DMS53 treated with DMSO at 0.1 percent for 48 hours (cell line): ENCODE data around the gene POFUT2.
"Not testable (repeated sequence)": the region's sequence is repeated elsewhere in the genome, so short reads cannot be mapped to it uniquely, and the experiment has no call there.

Experiments used
- DNase-seq: peaks from one replicate; lab custom pipeline; 2025; ENCODE audit not compliant: unreplicated experiment; lab: John Stamatoyannopoulos, UW

The POFUT2 gene

DNA sequence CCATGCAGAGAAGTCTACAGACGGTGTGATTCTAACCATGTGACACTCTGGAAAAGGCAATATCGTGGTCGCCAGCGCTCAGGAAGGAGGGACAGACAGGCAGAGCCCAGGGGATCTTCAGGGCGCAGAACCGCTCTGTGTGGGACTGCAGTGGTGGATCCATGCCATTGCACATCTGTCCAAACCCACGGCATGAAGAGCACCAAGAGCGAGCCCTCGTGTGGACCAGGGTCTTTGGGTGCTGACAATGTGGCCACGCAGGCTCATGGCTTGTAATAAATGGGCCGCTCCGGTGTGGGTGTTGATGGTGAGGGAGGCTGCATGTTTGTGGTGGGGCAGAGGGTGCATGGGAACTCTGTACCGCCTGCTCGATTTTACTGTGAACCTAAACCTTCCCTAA lies 25.3 kb upstream of the POFUT2 start:
- DNase-seq, result no peak

DNA sequence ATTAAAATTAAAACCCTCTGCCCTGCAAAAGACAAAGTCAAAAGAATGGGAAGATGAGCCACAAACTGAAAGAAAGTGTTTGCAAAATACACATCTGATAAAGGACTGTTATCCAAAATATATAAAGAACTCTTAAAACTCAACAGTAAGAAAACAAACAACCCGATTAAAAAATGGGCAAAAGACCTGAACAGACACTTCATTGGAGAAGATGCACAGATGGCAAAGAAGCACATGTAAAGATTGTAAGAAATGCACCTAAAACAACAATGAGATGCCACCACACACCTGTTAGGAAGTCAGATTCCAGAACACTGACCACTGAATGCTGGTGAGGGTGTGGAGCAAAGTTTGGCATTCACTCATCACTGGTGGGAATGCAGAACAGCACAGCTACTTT lies 24.6 kb upstream of the POFUT2 start:
- DNase-seq, result no peak

DNA sequence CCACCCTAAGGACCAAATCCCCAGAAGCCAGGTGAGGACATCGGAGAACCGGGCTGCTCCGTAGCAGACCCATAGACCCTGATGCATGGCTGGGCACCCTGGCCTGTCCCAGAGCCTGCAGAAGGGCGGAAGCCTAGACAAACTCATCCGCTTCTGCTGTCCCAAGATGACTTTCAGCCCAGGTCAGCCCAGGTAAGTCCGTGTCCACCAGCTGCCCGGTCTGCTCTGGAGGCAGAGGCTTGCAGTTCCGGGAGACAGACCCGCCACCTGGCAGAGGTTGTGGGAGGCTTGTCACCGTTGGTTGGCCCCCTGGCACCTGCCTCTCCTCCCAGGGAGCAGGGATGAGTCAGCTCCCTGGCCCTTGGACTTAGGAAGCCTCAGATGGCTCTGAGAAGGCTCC lies 22.8 kb upstream of the POFUT2 start:
- DNase-seq, result no peak

DNA sequence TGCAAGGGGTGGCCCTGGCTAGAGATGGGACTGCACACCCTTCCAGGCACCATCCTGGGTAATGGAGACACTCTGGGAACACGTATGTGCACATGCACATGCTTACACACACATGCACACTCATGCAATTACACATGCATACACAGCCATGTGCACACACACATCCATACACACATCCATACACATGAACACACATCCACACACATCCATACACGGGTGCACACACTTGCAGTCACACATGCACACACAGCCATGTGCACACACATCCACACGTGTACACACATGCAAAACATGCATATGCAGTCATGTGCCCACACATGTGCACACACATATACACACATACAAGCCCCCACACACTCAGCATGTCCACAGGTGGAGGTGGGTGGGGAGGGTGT lies 22.3 kb upstream of the POFUT2 start:
- no peak for DNase-seq

DNA sequence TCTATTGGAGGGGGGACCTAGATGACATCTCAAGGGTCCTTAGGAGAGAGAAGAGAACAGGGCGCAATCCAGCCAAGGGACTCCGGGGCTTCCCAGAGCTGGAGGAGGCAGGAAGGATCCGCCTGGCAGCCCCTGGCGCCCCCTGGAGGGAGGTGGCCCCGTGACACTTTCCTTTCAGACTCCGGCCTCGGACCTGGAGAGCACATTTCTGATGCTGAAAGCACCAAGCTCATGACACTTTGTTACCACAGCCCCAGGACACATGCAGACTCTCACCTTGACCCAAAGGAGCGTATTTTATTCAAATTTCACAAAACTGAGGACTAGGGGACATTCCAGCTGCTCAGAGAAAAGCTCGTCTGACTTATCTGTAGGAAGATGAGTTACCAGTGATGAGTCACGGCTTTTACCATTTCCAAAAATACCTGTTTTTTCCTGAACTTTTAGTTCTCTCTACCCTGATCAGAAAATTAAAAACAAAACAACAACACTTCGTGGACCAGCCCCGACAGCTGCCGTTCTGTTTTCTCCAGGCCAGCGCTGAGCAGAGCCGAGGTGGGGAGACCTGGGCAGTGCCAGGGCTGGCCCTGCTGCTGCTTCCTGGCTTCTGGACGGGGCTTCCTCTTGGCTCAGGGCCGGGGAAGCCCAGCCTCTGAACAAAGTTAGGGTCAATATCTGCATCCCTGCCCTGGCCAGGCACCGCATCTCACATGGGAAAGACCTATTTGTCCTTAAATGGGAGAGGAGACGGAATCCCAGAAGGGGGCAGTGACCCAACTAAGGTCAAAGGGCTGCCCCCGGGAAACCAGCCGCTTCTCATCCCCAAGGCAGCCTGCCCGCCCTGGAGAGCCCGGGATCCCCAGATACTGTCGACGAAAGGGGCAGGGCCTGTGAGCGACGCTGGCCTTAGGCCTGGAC lies 21.6 kb upstream of the POFUT2 start:
- no peak for DNase-seq

DNA sequence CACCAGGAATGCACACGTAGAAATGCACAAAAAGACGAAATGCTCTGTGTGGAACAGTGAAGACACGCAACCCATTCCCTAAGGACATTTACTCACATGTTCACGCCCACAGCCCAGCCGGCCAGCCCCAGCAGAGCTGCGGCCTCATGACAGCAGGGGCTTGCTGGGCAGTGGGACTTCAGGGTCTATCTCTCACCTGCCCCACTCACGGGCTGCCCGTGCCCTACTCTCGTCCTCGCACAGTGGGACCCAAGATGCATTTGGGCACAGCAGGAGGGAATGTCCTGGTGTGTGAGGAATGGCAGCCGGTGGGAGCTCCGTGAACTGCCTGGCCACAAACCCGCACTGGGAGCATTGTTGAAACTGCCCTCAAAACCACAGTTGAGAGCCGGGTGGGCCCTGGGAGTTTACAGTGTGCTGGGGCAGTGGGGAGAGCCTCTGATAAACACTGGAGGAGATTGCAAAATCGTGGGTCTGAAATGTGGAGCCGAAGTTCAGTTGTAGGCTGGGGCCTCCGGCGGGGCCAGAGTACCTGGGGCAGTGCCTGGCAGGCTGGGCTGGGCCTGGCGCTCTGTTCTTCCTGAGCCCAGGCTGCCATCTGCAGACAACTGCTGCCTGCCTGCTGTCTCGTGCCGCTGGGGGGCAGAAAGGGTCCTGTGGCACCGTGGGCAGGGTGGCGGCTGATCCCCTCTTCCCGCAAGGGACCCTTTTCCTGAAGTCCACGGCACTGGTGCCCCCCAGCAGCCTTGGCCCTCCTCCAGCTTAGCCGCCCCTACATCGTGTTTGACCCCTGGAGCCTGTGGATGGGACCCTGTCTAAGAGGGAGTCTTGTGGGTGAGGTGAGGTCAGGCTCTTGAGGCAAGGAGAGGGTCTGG lies 20.7 kb upstream of the POFUT2 start:
- DNase-seq, result no peak

DNA sequence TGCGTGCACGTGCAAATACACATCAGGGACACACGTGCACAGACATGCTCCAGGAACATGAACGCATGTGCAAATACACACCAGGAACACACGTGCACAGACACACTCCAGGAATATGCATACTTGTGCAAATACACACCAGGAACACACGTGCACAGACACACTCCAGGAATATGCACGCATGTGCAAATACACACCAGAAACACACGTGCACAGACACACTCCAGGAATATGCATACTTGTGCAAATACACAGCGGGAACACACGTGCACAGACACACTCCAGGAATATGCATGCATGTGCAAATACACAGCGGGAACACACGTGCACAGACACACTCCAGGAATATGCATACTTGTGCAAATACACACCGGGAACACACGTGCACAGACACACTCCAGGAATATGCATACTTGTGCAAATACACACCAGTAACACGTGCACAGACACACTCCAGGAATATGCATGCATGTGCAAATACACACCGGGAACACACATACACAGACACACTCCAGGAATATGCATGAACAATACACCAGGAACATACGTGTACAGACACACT lies 20.0 kb upstream of the POFUT2 start:
- DNase-seq, result not testable (repeated sequence)

DNA sequence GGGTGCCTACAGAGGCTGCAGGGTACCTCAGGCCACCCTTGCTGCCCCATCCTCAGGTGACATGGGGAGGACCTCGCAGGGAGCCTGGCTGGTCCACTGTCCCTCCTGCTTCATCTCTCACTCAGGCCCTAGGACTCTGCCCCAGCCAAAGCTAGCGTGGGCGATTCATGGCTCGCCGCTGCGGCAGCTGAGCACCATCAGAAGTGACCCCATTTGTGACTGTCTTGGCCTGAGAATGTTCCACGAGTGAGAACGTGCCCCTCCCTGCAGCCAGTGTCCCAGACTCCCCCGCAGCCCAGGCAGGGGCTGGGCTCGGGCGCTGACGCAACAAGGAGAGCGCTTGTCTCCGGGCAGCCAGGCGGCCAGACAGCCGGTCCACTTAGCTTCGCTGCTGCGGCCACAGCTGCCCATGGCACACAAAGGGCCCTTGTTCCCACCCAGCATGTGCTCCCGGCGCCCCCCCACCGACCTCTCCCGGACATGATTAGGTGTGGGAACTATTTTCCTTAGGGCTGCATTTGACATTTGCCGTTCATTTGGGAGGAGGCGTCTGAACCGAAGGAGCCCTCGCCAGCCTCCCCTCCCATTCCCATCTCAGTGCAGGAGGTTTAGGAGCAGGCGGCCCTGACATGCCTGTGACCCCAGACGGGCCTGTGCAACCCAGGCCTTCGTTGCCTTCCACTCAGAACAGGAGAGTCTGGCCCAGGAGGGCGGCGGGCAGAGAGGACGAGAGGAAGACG lies 19.3 kb upstream of the POFUT2 start:
- DNase-seq, result no peak

DNA sequence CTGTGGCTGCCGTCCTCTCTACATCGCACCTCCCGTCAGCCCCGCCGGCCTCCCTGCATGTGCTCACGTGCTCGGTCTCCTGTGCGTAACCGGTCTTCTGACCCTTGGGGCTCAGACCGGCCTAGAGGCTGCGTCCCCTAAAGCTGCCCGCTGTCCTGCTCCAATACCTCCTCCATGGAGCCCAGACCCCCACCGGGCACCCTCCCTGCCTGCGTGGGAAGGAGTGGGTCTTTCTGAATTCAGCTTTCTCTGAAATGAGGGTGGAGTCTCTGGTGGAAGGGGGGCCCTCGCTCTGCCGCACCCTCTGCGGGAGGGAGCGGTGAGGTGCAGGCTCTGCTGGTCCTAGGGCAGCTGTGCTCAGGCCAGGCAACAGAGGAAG lies 18.7 kb upstream of the POFUT2 start:
- no peak for DNase-seq

DNA sequence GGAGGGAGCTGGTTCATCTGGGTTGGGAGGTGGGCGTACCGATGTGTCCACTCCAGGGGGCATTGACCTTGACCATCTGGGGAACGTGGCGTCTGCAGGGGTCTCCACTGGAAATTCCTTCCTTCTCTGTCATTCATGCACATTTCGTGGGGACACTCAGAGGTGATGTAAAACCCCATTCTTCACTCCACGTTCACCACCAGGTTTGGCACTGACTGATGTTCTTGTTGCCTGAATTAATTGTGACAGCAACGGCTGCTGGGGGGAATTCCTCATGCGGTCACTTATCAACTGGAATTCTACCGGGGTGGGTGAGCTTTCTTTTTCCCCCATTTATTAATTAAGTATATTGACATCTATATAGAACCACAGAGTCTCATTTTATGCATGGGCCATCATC lies 18.1 kb upstream of the POFUT2 start:
- DNase-seq, result no peak

DNA sequence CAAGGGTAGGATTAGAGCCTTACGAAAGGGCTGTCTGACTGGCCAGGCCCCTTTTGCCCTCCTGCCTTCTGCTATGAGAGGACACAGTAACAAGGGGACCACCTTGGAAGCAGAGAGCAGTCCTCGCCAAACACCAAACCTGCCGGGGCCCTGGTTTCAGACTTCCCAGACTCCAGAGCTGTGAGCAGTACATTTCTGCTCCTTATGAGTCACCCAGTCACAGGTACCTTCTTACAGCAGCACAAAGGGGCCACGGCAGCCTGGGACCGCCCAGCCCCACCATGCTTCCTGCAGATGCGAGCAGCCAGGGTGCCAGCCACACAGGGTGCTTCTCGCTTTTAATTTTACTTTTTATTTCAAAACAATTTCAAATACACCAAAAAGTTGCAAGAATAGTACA lies 17.2 kb upstream of the POFUT2 start:
- no peak for DNase-seq

DNA sequence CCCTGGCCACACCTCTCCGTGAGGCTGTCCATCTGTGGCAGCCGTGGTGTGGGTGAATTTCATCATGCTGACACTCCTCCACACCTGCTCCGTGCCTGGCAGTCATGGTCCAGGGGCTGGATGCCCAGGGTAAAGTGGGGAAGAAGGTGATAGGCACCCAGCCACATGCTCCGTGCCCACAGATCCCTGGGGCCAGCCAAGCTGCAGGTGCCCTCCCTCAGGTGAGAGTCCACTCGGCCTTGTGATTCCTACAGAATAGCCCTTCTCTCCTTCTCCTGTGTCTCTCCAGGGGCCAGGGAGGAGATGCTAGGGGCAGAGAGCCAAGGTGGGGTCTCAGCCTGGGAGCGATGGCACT lies 16.8 kb upstream of the POFUT2 start:
- DNase-seq, result no peak

DNA sequence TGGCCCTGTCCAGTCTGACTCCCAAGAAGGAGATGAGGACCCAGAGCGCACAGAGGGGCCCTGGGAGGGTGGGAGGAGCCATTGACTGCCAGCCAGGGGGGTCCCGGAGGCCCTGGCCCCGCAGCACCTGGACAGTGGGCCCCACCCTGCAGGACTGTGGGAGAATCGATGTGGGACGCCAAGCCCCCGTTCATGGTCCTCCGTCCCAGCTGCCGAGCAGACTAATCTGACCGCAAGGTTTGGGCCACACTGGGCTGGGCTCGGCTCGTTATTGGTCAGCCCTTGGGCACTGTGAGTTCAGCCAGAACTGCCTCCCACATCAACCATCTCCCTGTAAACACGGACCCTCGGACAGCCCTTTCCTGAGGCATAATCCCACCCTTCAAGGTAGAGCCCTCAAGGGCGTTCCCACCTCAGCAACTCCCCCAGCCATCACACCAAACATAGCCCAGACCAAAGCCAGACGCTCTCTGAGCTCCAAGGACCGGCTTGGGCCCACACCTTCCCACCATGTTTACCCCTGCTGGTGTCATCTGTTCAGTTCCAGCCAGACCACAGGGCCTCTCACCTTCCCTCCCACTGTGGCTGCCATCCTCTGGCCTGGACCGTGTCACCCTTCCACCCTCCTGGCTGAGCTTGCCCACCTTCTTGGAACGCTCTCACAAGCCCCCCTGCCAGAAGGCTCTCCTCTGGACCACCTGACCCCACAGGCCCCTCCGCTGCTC lies 16.2 kb upstream of the POFUT2 start:
- DNase-seq, result no peak

DNA sequence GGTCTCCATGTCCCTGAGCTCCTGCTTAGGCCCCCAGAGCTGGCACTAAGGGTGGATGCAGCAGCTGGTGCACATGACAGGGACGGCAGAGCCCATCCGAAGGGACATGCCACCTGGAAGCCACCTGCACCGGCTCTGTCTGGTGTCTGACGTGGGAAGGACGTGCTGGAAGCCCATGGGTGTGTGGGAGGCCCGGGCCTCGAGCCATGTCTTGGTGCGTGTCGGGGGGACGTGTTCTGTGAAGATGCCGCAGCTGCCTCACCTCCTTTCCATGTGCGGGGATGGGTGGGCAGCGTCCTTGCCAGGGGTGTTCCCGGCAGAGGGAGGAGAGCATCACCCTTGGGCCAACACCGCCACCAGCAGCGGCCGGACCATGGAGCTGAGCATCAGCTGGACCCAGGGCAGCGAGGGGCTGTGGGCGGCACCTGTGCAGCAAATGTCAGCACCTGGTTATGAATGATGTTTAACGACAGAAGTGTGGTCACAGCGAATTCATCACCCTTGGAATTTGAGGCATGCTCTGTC lies 15.5 kb upstream of the POFUT2 start:
- no peak for DNase-seq

DNA sequence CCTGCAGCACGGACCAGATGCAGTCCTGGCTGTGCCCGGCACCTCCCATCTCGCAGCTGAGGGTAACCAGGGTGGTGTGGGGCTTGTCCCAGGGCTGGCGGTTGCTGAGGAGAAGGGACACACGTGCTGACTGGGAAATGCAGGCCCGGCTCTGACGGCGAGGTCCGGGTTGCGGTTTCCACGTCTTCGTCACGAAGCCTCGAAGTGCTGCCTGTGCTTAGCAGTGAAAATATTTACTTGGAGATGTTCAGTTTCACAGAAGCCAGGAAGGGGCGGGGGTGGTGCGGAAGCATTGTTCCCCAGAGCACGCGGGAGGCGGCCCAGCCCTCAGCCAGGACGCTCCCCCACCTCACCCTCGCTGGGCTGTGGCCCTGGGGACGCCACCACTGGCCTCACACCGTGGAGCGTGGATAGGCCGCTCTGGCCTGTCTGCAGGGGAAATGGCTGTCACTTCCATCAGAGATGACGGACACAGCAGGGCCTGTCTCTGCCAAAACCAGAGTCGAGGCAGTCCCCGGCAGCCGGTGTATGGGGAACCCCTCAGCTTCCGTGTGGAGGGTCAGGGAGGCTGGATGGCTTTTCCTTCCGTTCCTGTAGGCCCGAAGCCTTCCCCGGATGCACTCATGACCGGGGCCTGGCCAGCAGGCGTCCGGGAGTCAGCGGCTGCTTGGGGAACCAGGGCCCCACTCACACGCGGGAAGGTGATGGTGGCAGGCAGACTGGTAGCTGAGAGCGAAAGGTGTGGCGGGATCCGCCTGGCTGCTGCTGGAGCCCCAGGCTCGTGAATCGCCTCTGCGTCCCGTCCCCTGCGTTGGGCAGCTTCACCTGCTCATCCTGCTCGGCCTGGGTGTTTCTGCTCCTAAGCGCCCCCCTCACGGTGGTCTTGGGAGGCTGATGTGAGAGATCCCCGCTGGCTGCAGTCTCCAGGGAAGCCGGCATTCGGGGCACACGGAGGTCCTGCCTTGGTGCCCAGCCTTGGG lies 14.7 kb upstream of the POFUT2 start:
- no peak for DNase-seq

DNA sequence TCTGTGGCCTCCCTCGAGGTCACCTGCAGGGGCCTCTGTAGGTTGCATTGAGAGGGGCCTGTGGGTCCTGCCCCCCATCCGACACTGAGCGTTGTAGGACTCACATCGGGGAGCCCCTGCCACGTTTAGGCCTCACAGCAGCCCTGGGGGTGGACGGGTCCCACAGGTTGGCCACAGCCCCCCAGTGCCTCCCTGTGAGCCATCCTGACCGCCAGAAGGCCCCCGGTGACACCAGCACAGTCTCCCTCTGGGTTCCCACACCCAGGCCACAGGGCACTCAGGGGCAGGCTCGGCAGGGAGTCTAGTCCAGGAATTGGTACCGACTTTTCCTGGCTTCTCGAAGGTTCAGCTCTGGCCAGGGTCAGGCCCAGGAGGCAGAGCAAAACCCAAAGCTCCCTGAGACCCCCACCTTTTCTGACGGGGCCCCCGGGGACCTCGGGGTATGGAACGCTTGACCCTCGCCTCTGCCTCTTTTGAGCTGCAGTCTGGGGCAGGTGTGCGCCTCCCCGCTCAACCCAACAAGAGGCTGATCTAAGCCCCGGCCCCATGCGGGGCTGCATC lies 13.9 kb upstream of the POFUT2 start:
- DNase-seq, result no peak

DNA sequence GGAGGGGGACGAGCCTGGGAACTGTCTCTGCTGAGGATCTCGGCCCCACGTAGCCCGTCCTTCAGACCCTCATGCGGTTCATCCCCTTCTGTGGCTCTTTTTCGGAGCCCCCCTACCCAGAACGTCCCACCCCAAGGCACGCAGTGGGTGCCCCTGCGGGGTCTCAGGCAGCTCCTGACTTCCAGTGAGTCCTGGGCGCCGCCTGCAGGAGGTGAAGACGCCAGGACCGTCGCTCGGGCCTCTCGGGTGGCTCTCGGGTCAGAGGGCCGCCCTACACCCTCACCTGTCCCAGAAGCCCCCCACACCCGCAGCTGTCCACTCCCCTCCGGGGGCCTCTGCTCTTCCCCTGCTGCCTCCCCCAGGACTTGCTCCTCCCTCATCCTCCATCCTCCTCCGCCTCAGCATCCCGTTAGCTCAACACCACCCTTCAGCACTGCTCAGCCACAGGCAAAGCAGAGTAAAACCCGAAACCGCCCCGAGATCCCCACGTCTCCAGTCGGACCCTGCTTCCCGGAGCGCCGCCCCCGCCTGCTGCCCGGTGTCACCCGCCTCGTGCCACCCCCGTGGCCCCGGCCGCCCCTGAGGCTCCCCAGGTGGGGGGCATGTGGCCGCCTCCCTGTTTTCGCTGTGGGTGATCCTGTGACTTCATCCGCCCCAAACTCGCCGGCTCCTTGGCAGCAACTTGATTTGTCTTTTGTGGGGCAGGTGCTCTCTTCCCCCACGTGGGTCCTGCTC lies 13.3 kb upstream of the POFUT2 start:
- no peak for DNase-seq
